Testis (tissue), 2 donors: ENCODE measurements around the gene UGT1A10.

Source experiments
- POLR2A ChIP-seq: fragments of 450-650 bp; IDR thresholded peaks from one replicate; pipeline ENCODE4 v1.6.1; 2017; ENCODE audit warnings: antibody characterized with exemption, mild to moderate bottlenecking, moderate library complexity
- TF ChIP-seq, protein P1 (sequence below), 3 experiments: fragments of 450-650 bp in 2 of 3; fragments of 200-600 bp in 1 of 3; sonication (generic) in 1 of 3; IDR thresholded peaks; one replicate each; pipeline ENCODE4 v1.5.1; 2016 to 2019; ENCODE audit warnings: antibody characterized with exemption in 3 of 3, mild to moderate bottlenecking in 2 of 3, moderate library complexity in 1 of 3

- TF ChIP-seq, protein P1, sequence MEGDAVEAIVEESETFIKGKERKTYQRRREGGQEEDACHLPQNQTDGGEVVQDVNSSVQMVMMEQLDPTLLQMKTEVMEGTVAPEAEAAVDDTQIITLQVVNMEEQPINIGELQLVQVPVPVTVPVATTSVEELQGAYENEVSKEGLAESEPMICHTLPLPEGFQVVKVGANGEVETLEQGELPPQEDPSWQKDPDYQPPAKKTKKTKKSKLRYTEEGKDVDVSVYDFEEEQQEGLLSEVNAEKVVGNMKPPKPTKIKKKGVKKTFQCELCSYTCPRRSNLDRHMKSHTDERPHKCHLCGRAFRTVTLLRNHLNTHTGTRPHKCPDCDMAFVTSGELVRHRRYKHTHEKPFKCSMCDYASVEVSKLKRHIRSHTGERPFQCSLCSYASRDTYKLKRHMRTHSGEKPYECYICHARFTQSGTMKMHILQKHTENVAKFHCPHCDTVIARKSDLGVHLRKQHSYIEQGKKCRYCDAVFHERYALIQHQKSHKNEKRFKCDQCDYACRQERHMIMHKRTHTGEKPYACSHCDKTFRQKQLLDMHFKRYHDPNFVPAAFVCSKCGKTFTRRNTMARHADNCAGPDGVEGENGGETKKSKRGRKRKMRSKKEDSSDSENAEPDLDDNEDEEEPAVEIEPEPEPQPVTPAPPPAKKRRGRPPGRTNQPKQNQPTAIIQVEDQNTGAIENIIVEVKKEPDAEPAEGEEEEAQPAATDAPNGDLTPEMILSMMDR (IDR thresholded peaks at IDR 0.05), result no peak
- no peak for TF ChIP-seq POLR2A
Observed at GRCh38 chr2:233760043-233760442, 123.8 kb downstream of the UGT1A10 start, which contains the start of gene UGT1A1.
